Measurements from ENCODE around the gene ROBO4.

DNA sequence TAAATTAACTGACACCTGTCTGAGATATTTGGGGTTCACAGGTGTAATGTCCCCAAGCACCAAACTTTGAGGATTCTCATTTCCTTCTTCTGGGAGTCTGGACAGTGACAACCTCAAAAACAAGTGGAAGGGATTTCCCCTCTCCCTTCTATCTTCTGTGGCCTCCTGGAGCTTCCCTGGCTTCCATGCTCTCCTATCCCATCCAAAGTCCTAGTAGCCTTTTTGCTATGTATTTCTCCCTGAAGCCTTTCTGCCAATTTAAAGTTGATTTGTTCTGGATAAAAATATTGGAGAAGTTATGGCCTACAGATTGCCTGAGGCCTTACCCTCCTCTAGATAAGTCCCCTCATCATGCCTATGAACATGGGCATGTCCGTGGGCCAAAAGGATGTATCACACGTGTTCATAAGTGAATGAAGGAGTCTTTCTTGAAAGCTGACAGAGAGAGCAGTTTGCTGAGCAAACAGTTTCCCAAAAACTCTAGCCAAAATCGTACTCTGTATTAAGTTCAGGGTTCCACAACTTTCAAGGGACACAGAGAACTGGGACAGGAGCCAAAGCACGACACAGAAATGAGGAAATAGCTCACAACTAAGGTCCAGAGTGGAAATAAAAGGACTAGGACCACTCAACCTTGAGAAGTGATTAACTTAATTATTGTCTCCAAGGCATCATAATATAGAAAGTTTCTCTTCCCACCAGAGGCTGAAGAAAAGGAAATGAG, 31.4 kb upstream of the ROBO4 start:
- TF ChIP-seq EZH2 (IDR thresholded peaks at IDR 0.05) (no peak), EZH2phosphoT487 (IDR thresholded peaks at IDR 0.05; ENCODE audit: borderline replicate concordance) (no peak), POLR2A (IDR thresholded peaks at IDR 0.05; ENCODE audit: borderline replicate concordance, extremely low read depth, insufficient read depth, insufficient read length) (no peak), POLR2AphosphoS5 (IDR thresholded peaks at IDR 0.05; ENCODE audit: low read depth, low read length) (no peak), YY1 (IDR thresholded peaks at IDR 0.05; ENCODE audit: extremely low read depth, insufficient replicate concordance, low read depth, low read length) (no peak), CEBPB (IDR thresholded peaks at IDR 0.05; ENCODE audit: low read depth) (no peak), SIN3A (IDR thresholded peaks at IDR 0.05; ENCODE audit: low read depth) (no peak), ZFX (IDR thresholded peaks at IDR 0.05) (no peak)
- TF ChIP-seq, protein P1, sequence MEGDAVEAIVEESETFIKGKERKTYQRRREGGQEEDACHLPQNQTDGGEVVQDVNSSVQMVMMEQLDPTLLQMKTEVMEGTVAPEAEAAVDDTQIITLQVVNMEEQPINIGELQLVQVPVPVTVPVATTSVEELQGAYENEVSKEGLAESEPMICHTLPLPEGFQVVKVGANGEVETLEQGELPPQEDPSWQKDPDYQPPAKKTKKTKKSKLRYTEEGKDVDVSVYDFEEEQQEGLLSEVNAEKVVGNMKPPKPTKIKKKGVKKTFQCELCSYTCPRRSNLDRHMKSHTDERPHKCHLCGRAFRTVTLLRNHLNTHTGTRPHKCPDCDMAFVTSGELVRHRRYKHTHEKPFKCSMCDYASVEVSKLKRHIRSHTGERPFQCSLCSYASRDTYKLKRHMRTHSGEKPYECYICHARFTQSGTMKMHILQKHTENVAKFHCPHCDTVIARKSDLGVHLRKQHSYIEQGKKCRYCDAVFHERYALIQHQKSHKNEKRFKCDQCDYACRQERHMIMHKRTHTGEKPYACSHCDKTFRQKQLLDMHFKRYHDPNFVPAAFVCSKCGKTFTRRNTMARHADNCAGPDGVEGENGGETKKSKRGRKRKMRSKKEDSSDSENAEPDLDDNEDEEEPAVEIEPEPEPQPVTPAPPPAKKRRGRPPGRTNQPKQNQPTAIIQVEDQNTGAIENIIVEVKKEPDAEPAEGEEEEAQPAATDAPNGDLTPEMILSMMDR (IDR thresholded peaks at IDR 0.05 in 2 of 3, conservative IDR thresholded peaks at IDR 0.05 in 1 of 3; ENCODE audit: borderline replicate concordance in 1 of 3, insufficient read depth in 1 of 3, low read depth in 2 of 3, low read length in 2 of 3) = no peak
- TF ChIP-seq, protein P2, sequence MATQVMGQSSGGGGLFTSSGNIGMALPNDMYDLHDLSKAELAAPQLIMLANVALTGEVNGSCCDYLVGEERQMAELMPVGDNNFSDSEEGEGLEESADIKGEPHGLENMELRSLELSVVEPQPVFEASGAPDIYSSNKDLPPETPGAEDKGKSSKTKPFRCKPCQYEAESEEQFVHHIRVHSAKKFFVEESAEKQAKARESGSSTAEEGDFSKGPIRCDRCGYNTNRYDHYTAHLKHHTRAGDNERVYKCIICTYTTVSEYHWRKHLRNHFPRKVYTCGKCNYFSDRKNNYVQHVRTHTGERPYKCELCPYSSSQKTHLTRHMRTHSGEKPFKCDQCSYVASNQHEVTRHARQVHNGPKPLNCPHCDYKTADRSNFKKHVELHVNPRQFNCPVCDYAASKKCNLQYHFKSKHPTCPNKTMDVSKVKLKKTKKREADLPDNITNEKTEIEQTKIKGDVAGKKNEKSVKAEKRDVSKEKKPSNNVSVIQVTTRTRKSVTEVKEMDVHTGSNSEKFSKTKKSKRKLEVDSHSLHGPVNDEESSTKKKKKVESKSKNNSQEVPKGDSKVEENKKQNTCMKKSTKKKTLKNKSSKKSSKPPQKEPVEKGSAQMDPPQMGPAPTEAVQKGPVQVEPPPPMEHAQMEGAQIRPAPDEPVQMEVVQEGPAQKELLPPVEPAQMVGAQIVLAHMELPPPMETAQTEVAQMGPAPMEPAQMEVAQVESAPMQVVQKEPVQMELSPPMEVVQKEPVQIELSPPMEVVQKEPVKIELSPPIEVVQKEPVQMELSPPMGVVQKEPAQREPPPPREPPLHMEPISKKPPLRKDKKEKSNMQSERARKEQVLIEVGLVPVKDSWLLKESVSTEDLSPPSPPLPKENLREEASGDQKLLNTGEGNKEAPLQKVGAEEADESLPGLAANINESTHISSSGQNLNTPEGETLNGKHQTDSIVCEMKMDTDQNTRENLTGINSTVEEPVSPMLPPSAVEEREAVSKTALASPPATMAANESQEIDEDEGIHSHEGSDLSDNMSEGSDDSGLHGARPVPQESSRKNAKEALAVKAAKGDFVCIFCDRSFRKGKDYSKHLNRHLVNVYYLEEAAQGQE (IDR thresholded peaks at IDR 0.05; ENCODE audit: low read depth) = no peak
- TF ChIP-seq, protein P3, sequence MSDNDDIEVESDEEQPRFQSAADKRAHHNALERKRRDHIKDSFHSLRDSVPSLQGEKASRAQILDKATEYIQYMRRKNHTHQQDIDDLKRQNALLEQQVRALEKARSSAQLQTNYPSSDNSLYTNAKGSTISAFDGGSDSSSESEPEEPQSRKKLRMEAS (IDR thresholded peaks at IDR 0.05) = no peak
- TF ChIP-seq, protein P4, sequence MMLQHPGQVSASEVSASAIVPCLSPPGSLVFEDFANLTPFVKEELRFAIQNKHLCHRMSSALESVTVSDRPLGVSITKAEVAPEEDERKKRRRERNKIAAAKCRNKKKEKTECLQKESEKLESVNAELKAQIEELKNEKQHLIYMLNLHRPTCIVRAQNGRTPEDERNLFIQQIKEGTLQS (IDR thresholded peaks at IDR 0.05) = no peak
- TF ChIP-seq, protein P5, sequence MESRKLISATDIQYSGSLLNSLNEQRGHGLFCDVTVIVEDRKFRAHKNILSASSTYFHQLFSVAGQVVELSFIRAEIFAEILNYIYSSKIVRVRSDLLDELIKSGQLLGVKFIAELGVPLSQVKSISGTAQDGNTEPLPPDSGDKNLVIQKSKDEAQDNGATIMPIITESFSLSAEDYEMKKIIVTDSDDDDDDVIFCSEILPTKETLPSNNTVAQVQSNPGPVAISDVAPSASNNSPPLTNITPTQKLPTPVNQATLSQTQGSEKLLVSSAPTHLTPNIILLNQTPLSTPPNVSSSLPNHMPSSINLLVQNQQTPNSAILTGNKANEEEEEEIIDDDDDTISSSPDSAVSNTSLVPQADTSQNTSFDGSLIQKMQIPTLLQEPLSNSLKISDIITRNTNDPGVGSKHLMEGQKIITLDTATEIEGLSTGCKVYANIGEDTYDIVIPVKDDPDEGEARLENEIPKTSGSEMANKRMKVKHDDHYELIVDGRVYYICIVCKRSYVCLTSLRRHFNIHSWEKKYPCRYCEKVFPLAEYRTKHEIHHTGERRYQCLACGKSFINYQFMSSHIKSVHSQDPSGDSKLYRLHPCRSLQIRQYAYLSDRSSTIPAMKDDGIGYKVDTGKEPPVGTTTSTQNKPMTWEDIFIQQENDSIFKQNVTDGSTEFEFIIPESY (IDR thresholded peaks at IDR 0.05; ENCODE audit: extremely low read depth, insufficient replicate concordance, low read length) = no peak

All from HCT116 (cell line).